Endothelial cell of umbilical vein (primary cell): ENCODE results near the gene MICA. TPM values are rescaled to one million over a fixed set of nuclear protein-coding genes. Genes with fewer than 3 reads are reported as not detected.

Experiments used
- BruUV-seq: library from RNA; stranded (reverse); fragments of 400-500 nt; replicated peaks from 2 replicates; lab custom pipeline; 2021; lab: Mats Ljungman, UMichigan
- CTCF ChIA-PET: fragments of 300-600, 350-600 bp; sonication (Branson Sonifier 250); formaldehyde crosslinking; loops from one replicate; lab custom pipeline; 2021; ENCODE audit warnings: antibody characterized with exemption, inconsistent platforms; lab: Charles Lee
- POLR2A ChIA-PET: fragments of 300-600, 350-600 bp; sonication (Branson Sonifier 250); formaldehyde crosslinking; loops from one replicate; lab custom pipeline; 2021; ENCODE audit warnings: antibody characterized with exemption, inconsistent platforms; lab: Charles Lee
- DNase-seq: peaks from one replicate; pipeline ENCODE4 v3.0.0-alpha.2; 2011; ENCODE audit warnings: low read depth, low spot score
- FAIRE-seq: peaks from 2 replicates; lab custom pipeline; 2011; peaks lifted over from hg19 to GRCh38; lab: Jason Lieb, UNC
- H2AFZ ChIP-seq: 2 replicates; pipeline ENCODE4 v1.6.0; 2012; ENCODE audit warnings: low read depth, low read length, control low read depth, inconsistent platforms
- H3K27ac ChIP-seq: 2 replicates; pipeline ENCODE4 v1.5.1; 2011; ENCODE audit warnings: low read depth, mild to moderate bottlenecking, control low read depth, low read length, moderate library complexity; ENCODE audit not compliant: insufficient read depth
- H3K27me3 ChIP-seq, 2 experiments: 2 replicates each; pipeline versions ENCODE4 v1.6.0 to v1.6.1; 2011; ENCODE audit warnings: low read length in 2 of 2, mixed read lengths in 1 of 2; ENCODE audit not compliant: control insufficient read depth in 2 of 2, insufficient read depth in 2 of 2
- H3K36me3 ChIP-seq, 2 experiments: 2 replicates in 1 of 2; 3 replicates in 1 of 2; pipeline ENCODE4 v1.5.1; 2011; ENCODE audit warnings: low read length in 2 of 2, mild to moderate bottlenecking in 1 of 2, moderate library complexity in 1 of 2; ENCODE audit not compliant: control insufficient read depth in 2 of 2, insufficient read depth in 2 of 2; ENCODE audit errors: extremely low read depth in 1 of 2
- H3K4me1 ChIP-seq: 3 replicates; pipeline ENCODE4 v1.5.1; 2011; ENCODE audit warnings: mild to moderate bottlenecking, low read length; ENCODE audit not compliant: control insufficient read depth, insufficient read depth; ENCODE audit errors: extremely low read depth
- H3K4me2 ChIP-seq: 2 replicates; pipeline ENCODE4 v1.6.1; 2011; ENCODE audit warnings: low read length, control low read depth, mixed read lengths; ENCODE audit not compliant: insufficient read depth
- H3K4me3 ChIP-seq, 3 experiments: fragments of 200-600 bp in 1 of 3; sonication (generic), shearing (Covaris generic) in 1 of 3; replicated peaks in 1 of 3; 2 replicates each; pipeline ENCODE4 v1.5.1; 2011 to 2016; ENCODE audit warnings: control low read depth in 3 of 3, low read length in 3 of 3, mild to moderate bottlenecking in 2 of 3, inconsistent platforms in 1 of 3, low read depth in 1 of 3, moderate library complexity in 1 of 3; ENCODE audit not compliant: insufficient read depth in 1 of 3
- H3K79me2 ChIP-seq: 2 replicates; pipeline ENCODE4 v1.6.0; 2012; ENCODE audit warnings: low read length, inconsistent platforms; ENCODE audit not compliant: control insufficient read depth, insufficient read depth
- H3K9ac ChIP-seq: replicated peaks from 2 replicates; pipeline ENCODE3; 2011; ENCODE audit warnings: low read length, control low read depth; ENCODE audit not compliant: insufficient read depth; ENCODE audit errors: extremely low read depth
- H3K9me1 ChIP-seq: replicated peaks from 3 replicates; pipeline ENCODE4 v1.6.0; 2011; ENCODE audit warnings: mild to moderate bottlenecking, low read length; ENCODE audit not compliant: control insufficient read depth, insufficient read depth; ENCODE audit errors: extremely low read depth
- H3K9me3 ChIP-seq: replicated peaks from 2 replicates; pipeline ENCODE4 v1.5.1; 2012; ENCODE audit warnings: low read length, inconsistent platforms; ENCODE audit not compliant: control insufficient read depth, insufficient read depth
- H4K20me1 ChIP-seq: replicated peaks from 2 replicates; pipeline ENCODE3; 2011; ENCODE audit warnings: mild to moderate bottlenecking, low read length; ENCODE audit not compliant: control insufficient read depth, insufficient read depth; ENCODE audit errors: extremely low read depth
- EZH2 ChIP-seq: IDR thresholded peaks from 2 replicates; pipeline ENCODE4 v1.6.1; 2012; ENCODE audit warnings: borderline replicate concordance, low read depth, mild to moderate bottlenecking, moderate library complexity, low read length, inconsistent platforms; ENCODE audit not compliant: severe bottlenecking
- FOS ChIP-seq: IDR thresholded peaks from 2 replicates; pipeline ENCODE4 v1.6.1; 2011; ENCODE audit warnings: mild to moderate bottlenecking, low read length, moderate library complexity, borderline replicate concordance; ENCODE audit not compliant: insufficient read depth
- GATA2 ChIP-seq: IDR thresholded peaks from 2 replicates; pipeline ENCODE4 v1.7.0; 2011; ENCODE audit warnings: low read depth, mild to moderate bottlenecking, moderate library complexity, mixed read lengths, low read length; ENCODE audit not compliant: insufficient read length, insufficient read depth
- JUN ChIP-seq: IDR thresholded peaks from 2 replicates; pipeline ENCODE4 v1.6.1; 2011; ENCODE audit warnings: borderline replicate concordance, low read depth; ENCODE audit not compliant: insufficient read length, insufficient read depth
- MYC ChIP-seq: IDR thresholded peaks from one replicate; pipeline ENCODE4 v1.6.1; 2011; ENCODE audit warnings: mild to moderate bottlenecking, low read depth, low read length
- POLR2A ChIP-seq: IDR thresholded peaks from 2 replicates; pipeline ENCODE4 v1.6.1; 2012; ENCODE audit warnings: low read depth, mild to moderate bottlenecking, control low read depth, low read length
- POLR2AphosphoS5 ChIP-seq: IDR thresholded peaks from 2 replicates; pipeline ENCODE4 v1.6.1; 2012; ENCODE audit warnings: low read depth, mild to moderate bottlenecking, control low read depth, low read length, moderate library complexity; ENCODE audit not compliant: insufficient read depth
- dilution Hi-C: fragments of 300-500 bp; cut with MboI; formaldehyde crosslinking; loops from one replicate; pipeline ENCODE4 v1.15.0; 2019; ENCODE audit warnings: low sequenced_read_pairs; ENCODE audit not compliant: extremely low pct_ligation_motif_present
- intact Hi-C: fragments of 100-400 bp; cut with micrococcal nuclease; formaldehyde crosslinking; loops from one replicate; pipeline ENCODE4 v1.10.0; 2022
- polyA plus RNA-seq, 4 experiments: library from polyadenylated mRNA; depleted of rRNA in 3 of 4; stranded (reverse) in 3 of 4; unstranded in 1 of 4; fragments of >200 nt; gene quantifications; 2 replicates each; pipeline versions ENCODE4 v1.2.1 to v1.2.3, GENCODE V29; 2011 to 2012; ENCODE audit warnings: missing spikeins in 1 of 4
- total RNA-seq: library from RNA; stranded (reverse); gene quantifications from 2 replicates; pipeline ENCODE4 v1.2.3, GENCODE V29; 2021
- TF ChIP-seq, protein P1 (sequence below), 2 donors: IDR thresholded peaks; 1 replicate in 1 of 2; 2 replicates in 1 of 2; pipeline ENCODE4 v1.5.1; 2011; ENCODE audit warnings: low read length in 2 of 2, mild to moderate bottlenecking in 2 of 2, moderate library complexity in 2 of 2, control low read depth in 1 of 2, inconsistent platforms in 1 of 2, low read depth in 1 of 2; ENCODE audit not compliant: insufficient read depth in 1 of 2; ENCODE audit errors: extremely low read depth in 1 of 2
- TF ChIP-seq, protein P2 (sequence below): IDR thresholded peaks from 2 replicates; pipeline ENCODE4 v1.6.1; 2011; ENCODE audit not compliant: insufficient read depth, insufficient read length

Gene MICA
- total and polyA plus RNA-seq, 2 donors (not counting 3 experiments of a cell fraction or from before 2014, with no cell fraction given), result 42.5 to 99.3 TPM

DNA sequence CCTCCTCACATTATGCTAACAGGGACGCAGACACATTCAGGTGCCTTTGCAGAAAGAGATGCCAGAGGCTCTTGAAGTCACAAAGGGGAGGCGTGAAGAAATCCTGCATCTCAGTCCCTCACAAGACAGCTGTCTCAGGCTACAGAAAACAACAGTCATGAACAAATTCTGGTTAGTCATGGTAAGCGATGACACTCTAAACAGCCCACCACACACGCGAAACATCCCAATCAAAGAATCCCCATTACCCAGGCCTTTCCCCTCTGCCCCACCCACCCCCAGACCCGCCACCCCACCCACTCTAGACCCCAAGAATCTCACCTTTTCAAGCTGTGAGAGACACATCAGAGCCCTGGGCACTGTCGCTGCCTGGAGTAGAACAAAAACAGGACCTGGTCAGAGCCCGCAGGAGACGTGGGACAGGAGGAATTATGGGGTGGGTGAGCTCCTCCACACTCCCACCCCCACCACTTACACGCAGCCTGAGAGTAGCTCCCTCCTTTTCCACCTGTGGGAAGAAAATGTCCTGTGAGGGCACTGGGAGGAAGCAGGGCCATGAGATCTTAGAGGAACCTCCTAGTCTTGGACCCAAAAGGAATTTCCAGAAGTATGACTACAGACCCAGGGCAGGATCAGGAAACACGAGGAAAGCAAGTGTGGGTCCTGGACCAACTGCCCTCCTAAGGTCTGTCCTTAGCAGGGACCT, 49.1 kb upstream of the MICA start:
- H3K4me2 ChIP-seq, result no peak overlapping the region
- DNase-seq (no peak), FAIRE-seq (no peak)
- H3K9me3 ChIP-seq, result no peaks in the 10 kb centered on the region
- no peaks in the 10 kb centered on the region for H3K79me2 ChIP-seq
- dilution Hi-C loops (no loop called here), intact Hi-C loops (no loop called here)
- no peaks in the 10 kb centered on the region for H4K20me1 ChIP-seq
- H2AFZ ChIP-seq, result no peak overlapping the region
- no peak for TF ChIP-seq POLR2AphosphoS5
- TF ChIP-seq FOS, result no peak
- no peak for TF ChIP-seq EZH2
- TF ChIP-seq JUN, result no peak
- TF ChIP-seq POLR2A, result no peak
- TF ChIP-seq, protein P1, sequence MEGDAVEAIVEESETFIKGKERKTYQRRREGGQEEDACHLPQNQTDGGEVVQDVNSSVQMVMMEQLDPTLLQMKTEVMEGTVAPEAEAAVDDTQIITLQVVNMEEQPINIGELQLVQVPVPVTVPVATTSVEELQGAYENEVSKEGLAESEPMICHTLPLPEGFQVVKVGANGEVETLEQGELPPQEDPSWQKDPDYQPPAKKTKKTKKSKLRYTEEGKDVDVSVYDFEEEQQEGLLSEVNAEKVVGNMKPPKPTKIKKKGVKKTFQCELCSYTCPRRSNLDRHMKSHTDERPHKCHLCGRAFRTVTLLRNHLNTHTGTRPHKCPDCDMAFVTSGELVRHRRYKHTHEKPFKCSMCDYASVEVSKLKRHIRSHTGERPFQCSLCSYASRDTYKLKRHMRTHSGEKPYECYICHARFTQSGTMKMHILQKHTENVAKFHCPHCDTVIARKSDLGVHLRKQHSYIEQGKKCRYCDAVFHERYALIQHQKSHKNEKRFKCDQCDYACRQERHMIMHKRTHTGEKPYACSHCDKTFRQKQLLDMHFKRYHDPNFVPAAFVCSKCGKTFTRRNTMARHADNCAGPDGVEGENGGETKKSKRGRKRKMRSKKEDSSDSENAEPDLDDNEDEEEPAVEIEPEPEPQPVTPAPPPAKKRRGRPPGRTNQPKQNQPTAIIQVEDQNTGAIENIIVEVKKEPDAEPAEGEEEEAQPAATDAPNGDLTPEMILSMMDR (IDR thresholded peaks at IDR 0.05; ENCODE audit: extremely low read depth in 1 of 2, insufficient read depth in 1 of 2, low read depth in 1 of 2, low read length in 2 of 2), result no peak
- TF ChIP-seq GATA2, result no peak
- TF ChIP-seq, protein P2, sequence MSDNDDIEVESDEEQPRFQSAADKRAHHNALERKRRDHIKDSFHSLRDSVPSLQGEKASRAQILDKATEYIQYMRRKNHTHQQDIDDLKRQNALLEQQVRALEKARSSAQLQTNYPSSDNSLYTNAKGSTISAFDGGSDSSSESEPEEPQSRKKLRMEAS, result no peak
- TF ChIP-seq MYC, result no peak
- no peak overlapping the region for H3K4me3 ChIP-seq
- ChIA-PET CTCF (interaction anchor here (1.3 kb wide), 1 partner anchor 12 kb away, joined by 3 read pairs; no protein-coding TSS in a partner anchor), POLR2A (no interaction called here)
- H3K36me3 ChIP-seq, result peaks cover 0 to 2% of the 10 kb centered on the region in 2 experiments
- H3K9ac ChIP-seq, result no peak overlapping the region
- H3K27me3 ChIP-seq, result peaks cover 31 to 38% of the 10 kb centered on the region in 2 experiments
- peaks cover 2% of the 10 kb centered on the region for H3K4me1 ChIP-seq
- H3K9me1 ChIP-seq, result no peaks in the 10 kb centered on the region
- no peak overlapping the region for H3K27ac ChIP-seq
- BruUV-seq, result no TSS peak
